OCI-LY7 (cell line): Measurements from ENCODE around the gene PDSS1. TPM values are rescaled to one million over a fixed set of nuclear protein-coding genes. Genes with fewer than 3 reads are reported as not detected.

Source experiments
- BruUV-seq: library from RNA; stranded (reverse); fragments of 400-500 nt; replicated peaks from 2 replicates; lab custom pipeline; 2021; lab: Mats Ljungman, UMichigan
- CTCF ChIA-PET: fragments of 300-600 bp; sonication (Branson Sonifier 250); formaldehyde crosslinking; loops from one replicate; lab custom pipeline; 2022; ENCODE audit warnings: antibody characterized with exemption; ENCODE audit not compliant: unreplicated experiment; lab: Charles Lee
- POLR2A ChIA-PET: fragments of 300-600 bp; sonication (Branson Sonifier 250); formaldehyde crosslinking; loops from one replicate; lab custom pipeline; 2022; ENCODE audit warnings: antibody characterized with exemption; lab: Charles Lee
- DNase-seq: peaks from one replicate; pipeline ENCODE4 v3.0.0-alpha.2; 2015; ENCODE audit warnings: low spot score
- H2AFZ ChIP-seq: fragments of 200-600 bp; sonication (generic), shearing (Covaris generic); 2 replicates; pipeline ENCODE4 v1.6.1; 2014; ENCODE audit warnings: mild to moderate bottlenecking, antibody characterized with exemption, low read length, moderate library complexity
- H3K27ac ChIP-seq: fragments of 200-600 bp; sonication (generic); 2 replicates; pipeline ENCODE4 v1.5.1; 2014; ENCODE audit warnings: mixed run types, low read depth, mild to moderate bottlenecking, moderate library complexity, low read length, inconsistent platforms; ENCODE audit not compliant: poor library complexity, severe bottlenecking
- H3K36me3 ChIP-seq: fragments of 200-600 bp; sonication (generic); 2 replicates; pipeline ENCODE4 v1.6.1; 2014; ENCODE audit warnings: mild to moderate bottlenecking, antibody characterized with exemption, low read length, moderate library complexity, mixed read lengths; ENCODE audit not compliant: insufficient read depth
- H3K4me1 ChIP-seq: fragments of 200-600 bp; sonication (generic); 2 replicates; pipeline ENCODE4 v1.5.1; 2014; ENCODE audit warnings: mild to moderate bottlenecking, low read length; ENCODE audit not compliant: insufficient read depth, poor library complexity, severe bottlenecking
- H3K4me2 ChIP-seq: fragments of 200-600 bp; sonication (generic); 2 replicates; pipeline ENCODE4 v1.6.1; 2014; ENCODE audit warnings: mild to moderate bottlenecking, low read length
- H3K4me3 ChIP-seq: fragments of 200-600 bp; sonication (generic); 2 replicates; pipeline ENCODE4 v1.5.1; 2014; ENCODE audit warnings: mild to moderate bottlenecking, low read depth, low read length; ENCODE audit not compliant: poor library complexity, severe bottlenecking
- H3K79me2 ChIP-seq: fragments of 200-600 bp; sonication (generic); 2 replicates; pipeline ENCODE4 v1.6.1; 2016; ENCODE audit warnings: low read depth, mild to moderate bottlenecking, low read length, moderate library complexity, mixed read lengths; ENCODE audit not compliant: insufficient read depth
- H3K9me2 ChIP-seq: fragments of 200-600 bp; sonication (generic); 2 replicates; pipeline ENCODE4 v1.6.1; 2016; ENCODE audit warnings: mild to moderate bottlenecking, low read length, mixed read lengths; ENCODE audit not compliant: insufficient read depth
- H3K9me3 ChIP-seq: fragments of 200-600 bp; sonication (generic); 2 replicates; pipeline ENCODE4 v1.6.1; 2014; ENCODE audit warnings: mild to moderate bottlenecking, mixed run types, low read length, mixed read lengths
- H4K20me1 ChIP-seq: fragments of 200-600 bp; sonication (generic); 2 replicates; pipeline ENCODE4 v1.6.1; 2014; ENCODE audit warnings: mild to moderate bottlenecking, antibody characterized with exemption, low read length, moderate library complexity, mixed read lengths; ENCODE audit not compliant: insufficient read depth
- EZH2phosphoT487 ChIP-seq: fragments of 200-600 bp; sonication (generic); IDR thresholded peaks from 2 replicates; pipeline ENCODE4 v1.6.1; 2018; ENCODE audit warnings: low read depth, borderline replicate concordance, mild to moderate bottlenecking, mixed run types, antibody characterized with exemption, low read length, moderate library complexity, mixed read lengths
- intact Hi-C: fragments of 100-400 bp; cut with micrococcal nuclease; formaldehyde crosslinking; loops from one replicate; pipeline ENCODE4 v1.10.0; 2022; ENCODE audit not compliant: unreplicated experiment
- total RNA-seq, 2 experiments: library from RNA; depleted of rRNA in 1 of 2; stranded (reverse); fragments of >200 nt in 1 of 2; shearing (Covaris generic) in 1 of 2; gene quantifications; 2 replicates each; pipeline ENCODE4 v1.2.3, GENCODE V29; 2014 to 2022
- TF ChIP-seq, protein P1 (sequence below): fragments of 200-600 bp; sonication (generic); conservative IDR thresholded peaks from 2 replicates; pipeline ENCODE4 v1.5.1; 2014; ENCODE audit warnings: mild to moderate bottlenecking, antibody characterized with exemption, low read length, moderate library complexity, mixed read lengths

PDSS1 gene
- total RNA-seq, 2 experiments from 2014 or later: 16.9 to 20.4 TPM

DNA sequence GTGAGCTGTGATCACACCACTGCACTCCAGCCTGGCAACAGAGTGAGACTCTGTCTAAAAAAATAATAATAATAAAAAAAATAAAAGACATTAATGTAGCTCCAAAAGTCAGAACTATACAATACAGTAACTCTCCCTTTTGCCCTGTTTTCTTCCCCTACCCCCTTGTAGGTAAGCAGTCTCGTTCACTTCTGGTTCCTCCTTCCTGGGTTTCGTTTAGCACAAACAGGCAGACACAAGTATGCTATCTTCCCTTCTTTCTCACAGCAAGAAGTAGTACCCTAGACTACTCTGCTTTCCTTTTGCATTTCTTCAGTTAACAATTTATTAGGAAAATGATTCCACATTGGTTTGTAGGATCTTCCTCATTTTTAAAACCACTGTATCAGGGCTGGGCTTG is 33.1 kb downstream of the PDSS1 start:
- no peak overlapping the region for H3K4me3 ChIP-seq
- no peaks in the 10 kb centered on the region for H3K79me2 ChIP-seq
- H4K20me1 ChIP-seq: no peaks in the 10 kb centered on the region
- BruUV-seq: no TSS peak
- H3K36me3 ChIP-seq: peaks cover 96% of the 10 kb centered on the region
- DNase-seq: no peak
- no peak for TF ChIP-seq EZH2phosphoT487
- TF ChIP-seq, protein P1, sequence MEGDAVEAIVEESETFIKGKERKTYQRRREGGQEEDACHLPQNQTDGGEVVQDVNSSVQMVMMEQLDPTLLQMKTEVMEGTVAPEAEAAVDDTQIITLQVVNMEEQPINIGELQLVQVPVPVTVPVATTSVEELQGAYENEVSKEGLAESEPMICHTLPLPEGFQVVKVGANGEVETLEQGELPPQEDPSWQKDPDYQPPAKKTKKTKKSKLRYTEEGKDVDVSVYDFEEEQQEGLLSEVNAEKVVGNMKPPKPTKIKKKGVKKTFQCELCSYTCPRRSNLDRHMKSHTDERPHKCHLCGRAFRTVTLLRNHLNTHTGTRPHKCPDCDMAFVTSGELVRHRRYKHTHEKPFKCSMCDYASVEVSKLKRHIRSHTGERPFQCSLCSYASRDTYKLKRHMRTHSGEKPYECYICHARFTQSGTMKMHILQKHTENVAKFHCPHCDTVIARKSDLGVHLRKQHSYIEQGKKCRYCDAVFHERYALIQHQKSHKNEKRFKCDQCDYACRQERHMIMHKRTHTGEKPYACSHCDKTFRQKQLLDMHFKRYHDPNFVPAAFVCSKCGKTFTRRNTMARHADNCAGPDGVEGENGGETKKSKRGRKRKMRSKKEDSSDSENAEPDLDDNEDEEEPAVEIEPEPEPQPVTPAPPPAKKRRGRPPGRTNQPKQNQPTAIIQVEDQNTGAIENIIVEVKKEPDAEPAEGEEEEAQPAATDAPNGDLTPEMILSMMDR: no peak
- ChIA-PET POLR2A (interaction anchor here (0.6 to 0.8 kb wide), 4 partner anchors 144 to 940 kb away, joined by 3 read pairs; no protein-coding TSS in a partner anchor), CTCF (no interaction called here)
- H3K27ac ChIP-seq: no peak overlapping the region
- H3K9me2 ChIP-seq: no peaks in the 10 kb centered on the region
- peaks cover 15% of the 10 kb centered on the region for H3K4me1 ChIP-seq
- H3K9me3 ChIP-seq: no peaks in the 10 kb centered on the region
- intact Hi-C loops: no loop called here
- H2AFZ ChIP-seq: no peak overlapping the region
- no peak overlapping the region for H3K4me2 ChIP-seq

DNA sequence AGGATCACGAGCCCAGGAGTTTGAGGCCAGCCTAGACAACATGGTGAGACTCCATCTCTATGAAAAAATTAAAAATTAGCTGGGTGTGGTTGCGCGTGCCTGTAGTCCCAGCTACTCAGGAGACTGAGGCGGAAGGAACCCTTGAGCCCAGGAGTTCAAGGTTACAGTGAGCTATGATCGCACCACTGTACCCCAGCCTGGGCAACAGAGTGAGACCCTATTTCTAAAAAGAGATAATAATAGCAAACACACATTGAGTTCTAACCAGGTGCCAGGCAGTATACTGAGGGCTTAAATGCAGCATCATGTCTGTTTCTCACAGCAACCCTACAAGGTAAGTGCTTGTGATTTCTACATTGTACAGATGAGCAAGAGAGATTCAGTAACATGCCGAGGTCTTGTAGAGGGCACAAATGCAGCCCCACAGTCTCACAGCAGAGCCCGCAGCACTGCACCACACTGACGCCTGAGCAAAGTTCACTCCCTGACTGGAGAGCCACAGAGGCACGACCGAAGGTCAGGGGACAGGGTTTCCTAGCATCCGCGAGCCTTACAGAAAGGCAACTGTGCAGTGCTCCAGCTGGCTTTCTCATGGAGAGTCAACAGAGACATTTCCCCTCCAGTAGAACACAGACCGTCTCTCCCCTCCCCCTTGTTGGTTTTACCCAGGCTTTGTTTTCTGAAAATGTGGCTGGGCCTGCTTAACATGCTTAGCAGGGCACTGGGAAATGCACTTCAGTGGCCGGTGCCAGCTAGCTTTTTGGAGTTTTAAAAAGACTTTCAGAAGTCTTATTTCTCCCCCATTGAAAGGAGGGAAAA is 36.5 kb downstream of the PDSS1 start:
- BruUV-seq: no TSS peak
- Histone ChIP-seq H3K4me2 (no peak overlapping the region), H3K9me3 (no peaks in the 10 kb centered on the region), H3K79me2 (no peaks in the 10 kb centered on the region), H2AFZ (no peak overlapping the region), H3K4me1 (peaks cover 33% of the 10 kb centered on the region), H4K20me1 (no peaks in the 10 kb centered on the region), H3K36me3 (peaks cover 96% of the 10 kb centered on the region), H3K9me2 (no peaks in the 10 kb centered on the region), H3K27ac (no peak overlapping the region), H3K4me3 (no peak overlapping the region)
- no peak for DNase-seq
- intact Hi-C loops: no loop called here
- CTCF ChIA-PET: no interaction called here
- TF ChIP-seq, protein P1: no peak
- TF ChIP-seq EZH2phosphoT487: no peak
- POLR2A ChIA-PET: interaction anchor here (0.5 to 2.3 kb wide), 2 partner anchors 64 to 148 kb away, joined by 3 to 6 read pairs; no protein-coding TSS in a partner anchor

DNA sequence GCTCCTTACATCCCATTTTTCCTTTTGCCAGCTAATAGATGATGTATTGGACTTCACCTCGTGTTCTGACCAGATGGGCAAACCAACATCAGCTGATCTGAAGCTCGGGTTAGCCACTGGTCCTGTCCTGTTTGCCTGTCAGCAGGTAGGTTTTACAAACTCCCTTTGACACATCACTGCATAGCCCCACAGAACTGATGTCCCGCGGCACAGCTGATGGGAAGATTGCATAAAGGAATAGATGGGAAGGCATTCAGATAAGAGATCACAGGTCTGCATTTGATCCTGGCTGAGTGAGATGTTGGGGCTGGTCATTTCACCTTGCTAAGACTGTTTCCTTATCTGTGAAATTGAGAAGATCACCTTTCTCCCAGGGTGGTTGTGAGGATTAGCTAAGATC is 37.9 kb downstream of the PDSS1 start:
- TF ChIP-seq, protein P1: no peak
- no peak for TF ChIP-seq EZH2phosphoT487
- Histone ChIP-seq H3K27ac (no peak overlapping the region), H3K9me2 (no peaks in the 10 kb centered on the region), H3K4me2 (no peak overlapping the region), H4K20me1 (no peaks in the 10 kb centered on the region), H3K4me3 (no peak overlapping the region), H3K36me3 (peaks cover 97% of the 10 kb centered on the region), H3K9me3 (no peaks in the 10 kb centered on the region), H3K4me1 (peaks cover 41% of the 10 kb centered on the region), H3K79me2 (no peaks in the 10 kb centered on the region), H2AFZ (no peak overlapping the region)
- intact Hi-C loops: loop anchor here (5.0 kb wide), 1 partner anchor 62 kb away; no protein-coding TSS in a partner anchor
- DNase-seq: no peak
- POLR2A ChIA-PET: interaction anchor here (1.4 kb wide), 1 partner anchor 10 kb away, joined by 4 read pairs; no protein-coding TSS in a partner anchor
- BruUV-seq: no TSS peak
- CTCF ChIA-PET: no interaction called here
